Measurements from ENCODE around the gene FAM163A.

FAM163A gene

DNA sequence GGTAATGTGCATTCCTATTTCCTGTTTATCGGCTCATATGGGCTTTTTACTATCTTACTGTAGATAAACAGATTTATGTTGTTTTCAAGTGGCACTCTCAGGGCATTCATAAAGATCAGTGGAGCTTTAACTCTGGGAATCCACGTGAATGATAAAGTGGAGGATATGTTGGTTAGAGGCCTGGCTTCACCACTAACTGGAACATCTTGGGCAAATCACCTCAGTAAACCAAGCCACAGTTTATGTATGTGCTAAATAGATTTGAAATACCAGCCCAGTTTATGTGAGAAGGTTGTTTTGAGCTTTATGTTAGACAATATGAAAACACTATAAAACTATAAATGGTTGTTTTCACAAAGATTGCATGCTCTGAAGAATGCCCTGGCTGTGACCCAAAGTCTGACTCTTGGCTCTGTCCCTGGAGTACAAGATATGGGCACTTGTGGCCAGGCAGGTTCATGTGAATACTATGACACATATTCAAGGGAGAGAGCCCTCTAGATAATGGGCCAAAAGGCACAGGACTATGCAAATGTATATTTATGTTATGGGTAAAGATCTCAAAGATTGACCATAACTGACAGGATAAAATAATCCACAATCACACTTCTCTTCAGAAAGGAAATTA lies 36.7 kb downstream of the FAM163A start:
- H3K36me3 ChIP-seq = no peaks in the 10 kb centered on the region
- no peak overlapping the region for H3K27ac ChIP-seq
- peaks cover 0 to 13% (median 4%) of the 10 kb centered on the region in 4 donors for H3K4me1 ChIP-seq
- TF ChIP-seq, protein P1, sequence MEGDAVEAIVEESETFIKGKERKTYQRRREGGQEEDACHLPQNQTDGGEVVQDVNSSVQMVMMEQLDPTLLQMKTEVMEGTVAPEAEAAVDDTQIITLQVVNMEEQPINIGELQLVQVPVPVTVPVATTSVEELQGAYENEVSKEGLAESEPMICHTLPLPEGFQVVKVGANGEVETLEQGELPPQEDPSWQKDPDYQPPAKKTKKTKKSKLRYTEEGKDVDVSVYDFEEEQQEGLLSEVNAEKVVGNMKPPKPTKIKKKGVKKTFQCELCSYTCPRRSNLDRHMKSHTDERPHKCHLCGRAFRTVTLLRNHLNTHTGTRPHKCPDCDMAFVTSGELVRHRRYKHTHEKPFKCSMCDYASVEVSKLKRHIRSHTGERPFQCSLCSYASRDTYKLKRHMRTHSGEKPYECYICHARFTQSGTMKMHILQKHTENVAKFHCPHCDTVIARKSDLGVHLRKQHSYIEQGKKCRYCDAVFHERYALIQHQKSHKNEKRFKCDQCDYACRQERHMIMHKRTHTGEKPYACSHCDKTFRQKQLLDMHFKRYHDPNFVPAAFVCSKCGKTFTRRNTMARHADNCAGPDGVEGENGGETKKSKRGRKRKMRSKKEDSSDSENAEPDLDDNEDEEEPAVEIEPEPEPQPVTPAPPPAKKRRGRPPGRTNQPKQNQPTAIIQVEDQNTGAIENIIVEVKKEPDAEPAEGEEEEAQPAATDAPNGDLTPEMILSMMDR (IDR thresholded peaks at IDR 0.05) = no peak
- intact Hi-C loops (cut with DNase I; ENCODE audit: low total_unique reads) = loop anchor here (5.0 kb wide), 1 partner anchor 1778 kb away; no protein-coding TSS in a partner anchor
- no peaks in the 10 kb centered on the region for H3K9me3 ChIP-seq
- no peak for DNase-seq
- no peak overlapping the region for H3K4me3 ChIP-seq
- no peaks in the 10 kb centered on the region for H3K27me3 ChIP-seq

DNA sequence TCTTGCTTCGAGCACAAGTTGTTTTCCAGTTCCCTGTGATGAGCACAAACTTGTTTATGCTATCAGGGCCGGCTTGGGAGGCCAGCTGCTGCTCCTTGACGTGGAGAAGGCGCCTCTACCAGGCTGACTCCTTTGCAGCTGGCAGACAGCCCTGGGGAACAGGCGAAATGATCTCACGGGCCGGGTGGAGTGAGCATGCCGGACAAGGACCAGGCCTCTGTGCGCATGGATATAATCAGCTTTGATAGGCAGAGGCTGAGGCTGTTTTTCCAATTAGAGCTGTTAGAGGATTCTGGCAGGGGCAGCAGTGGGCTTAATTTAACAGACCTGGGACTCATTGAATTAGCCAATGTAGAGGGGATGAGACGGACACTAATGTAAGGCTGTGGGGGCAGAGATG lies 38.9 kb downstream of the FAM163A start:
- no peaks in the 10 kb centered on the region for H3K27me3 ChIP-seq
- H3K4me1 ChIP-seq = peaks cover 0 to 13% (median 4%) of the 10 kb centered on the region in 4 donors
- TF ChIP-seq, protein P1 (IDR thresholded peaks at IDR 0.05) = no peak
- no peaks in the 10 kb centered on the region for H3K9me3 ChIP-seq
- no peak for DNase-seq
- intact Hi-C loops (cut with DNase I; ENCODE audit: low total_unique reads) = no loop called here
- H3K27ac ChIP-seq = no peak overlapping the region
- no peak overlapping the region for H3K4me3 ChIP-seq
- no peaks in the 10 kb centered on the region for H3K36me3 ChIP-seq

DNA sequence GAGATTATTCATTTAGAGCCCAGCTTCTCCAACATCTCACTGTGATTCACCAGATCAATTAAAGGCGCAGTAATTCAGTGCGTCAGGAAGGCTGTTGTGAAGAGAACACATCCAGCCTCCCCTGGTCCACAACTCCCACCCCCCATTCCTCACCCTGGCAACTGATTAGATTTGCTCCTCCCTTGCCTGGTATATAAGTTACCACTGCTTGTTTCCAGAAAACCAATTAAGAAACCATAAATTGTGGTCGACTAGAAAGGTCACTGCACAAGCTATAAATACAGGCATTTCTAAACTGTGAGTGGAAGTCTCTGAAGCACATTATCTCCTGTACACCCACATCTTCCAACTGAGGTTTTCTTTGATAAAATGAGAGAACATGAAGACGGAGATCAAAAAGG lies 41.9 kb downstream of the FAM163A start:
- H3K4me1 ChIP-seq = peaks cover 0 to 3% (median 2%) of the 10 kb centered on the region in 4 donors

DNA sequence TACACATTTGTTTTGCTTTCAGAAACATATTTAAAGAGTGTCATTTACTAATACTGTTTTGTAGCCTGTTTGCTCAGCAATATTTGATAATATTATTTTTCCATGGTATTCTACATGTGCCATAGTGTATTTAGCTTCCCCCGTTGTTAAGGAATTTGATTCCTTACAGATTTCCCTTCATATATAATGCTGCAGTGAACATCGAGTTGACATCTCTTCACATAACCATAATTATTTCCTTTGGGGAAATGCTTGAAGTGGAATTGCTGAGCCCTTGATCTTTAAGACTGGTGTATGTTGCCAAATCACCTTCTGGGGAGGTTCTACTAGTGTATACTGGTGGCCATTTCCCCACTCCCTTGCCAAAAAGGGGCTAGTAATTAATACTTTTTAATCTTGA lies 42.6 kb downstream of the FAM163A start:
- DNase-seq = no peak
- no peaks in the 10 kb centered on the region for H3K9me3 ChIP-seq
- H3K27me3 ChIP-seq = no peaks in the 10 kb centered on the region
- TF ChIP-seq, protein P1 (IDR thresholded peaks at IDR 0.05) = no peak
- no peaks in the 10 kb centered on the region for H3K36me3 ChIP-seq
- no peak overlapping the region for H3K4me3 ChIP-seq
- no peaks in the 10 kb centered on the region for H3K4me1 ChIP-seq
- H3K27ac ChIP-seq = no peak overlapping the region
- intact Hi-C loops (cut with DNase I; ENCODE audit: low total_unique reads) = no loop called here

More for the DNA sequence above, 41.9 kb downstream of the FAM163A start:
- no peak overlapping the region for H3K27ac ChIP-seq
- H3K36me3 ChIP-seq = no peaks in the 10 kb centered on the region
- H3K27me3 ChIP-seq = no peaks in the 10 kb centered on the region
- no peak overlapping the region for H3K4me3 ChIP-seq
- TF ChIP-seq, protein P1 (IDR thresholded peaks at IDR 0.05) = no peak
- no peaks in the 10 kb centered on the region for H3K9me3 ChIP-seq
- DNase-seq = no peak
- intact Hi-C loops (cut with DNase I; ENCODE audit: low total_unique reads) = no loop called here

DNA sequence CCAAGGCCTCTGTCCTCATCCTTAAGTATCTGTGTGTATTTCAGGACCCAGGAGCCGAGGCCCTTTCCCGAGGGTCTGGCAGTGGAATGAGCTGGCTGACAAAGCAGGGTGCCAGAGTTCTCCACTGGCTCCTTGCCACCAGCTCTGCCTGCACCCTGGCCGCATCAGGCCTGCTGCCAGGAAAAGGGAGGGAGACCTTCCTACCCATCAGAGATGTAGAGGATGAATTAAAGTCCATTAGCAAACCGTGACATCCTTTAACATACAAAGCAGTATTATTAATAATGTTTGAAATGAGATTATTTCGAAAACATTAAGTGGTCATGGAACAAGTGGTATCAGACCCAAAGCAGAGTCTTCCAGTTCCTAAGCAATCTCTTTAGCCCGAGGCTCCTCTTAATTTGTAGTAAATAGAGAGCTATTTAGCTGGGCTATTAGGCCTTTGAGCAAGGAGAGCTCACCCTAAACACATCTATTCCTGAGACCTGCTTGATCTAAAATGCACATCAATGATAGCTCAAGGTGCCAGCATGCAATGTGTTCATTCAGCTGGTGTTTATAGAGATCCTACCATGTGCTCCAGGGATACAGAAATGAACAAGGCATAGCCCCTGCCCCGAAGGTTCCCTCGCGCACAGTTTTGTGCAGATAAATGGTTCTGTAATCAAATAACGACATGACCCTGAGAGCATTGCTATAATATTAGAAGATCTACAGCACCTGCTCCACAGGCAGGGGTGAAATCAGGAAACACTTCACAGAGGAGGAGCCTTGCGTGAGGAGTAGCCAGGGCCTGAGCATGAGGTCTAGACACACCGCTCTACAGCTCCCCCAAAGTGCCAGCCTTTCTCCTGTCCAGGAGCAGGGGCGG lies 44.0 kb downstream of the FAM163A start:
- Histone ChIP-seq H3K27me3 (no peaks in the 10 kb centered on the region), H3K36me3 (no peaks in the 10 kb centered on the region), H3K4me1 (no peaks in the 10 kb centered on the region), H3K9me3 (no peaks in the 10 kb centered on the region), H3K4me3 (no peak overlapping the region), H3K27ac (no peak overlapping the region)
- intact Hi-C loops (cut with DNase I; ENCODE audit: low total_unique reads) = no loop called here
- no peak for DNase-seq
- TF ChIP-seq, protein P1 (IDR thresholded peaks at IDR 0.05) = no peak
